ENCODE measurements around the gene MUTYH.
"Not testable (repeated sequence)": the region's sequence is repeated elsewhere in the genome, so short reads cannot be mapped to it uniquely, and the experiment has no call there.

MUTYH gene

GRCh38 chr1:45297666-45298356 is 42.4 kb downstream of the MUTYH start:
- H3K27me3 ChIP-seq (ENCODE audit: control insufficient read depth in 1 of 2, insufficient read depth in 1 of 2, low read length in 2 of 2): no peaks in the 10 kb centered on the region
- H3K4me3 ChIP-seq (ENCODE audit: insufficient read depth in 1 of 2, low read depth in 1 of 2, low read length in 2 of 2): no peak overlapping the region
- H3K4me1 ChIP-seq (ENCODE audit: control insufficient read depth, insufficient read depth, low read depth, low read length): peaks cover 2% of the 10 kb centered on the region
- no peak overlapping the region for H3K14ac ChIP-seq (ENCODE audit: low read length in 2 of 2)
- no peak overlapping the region for H2AFZ ChIP-seq (ENCODE audit: low read depth, low read length)
- H2BK120ac ChIP-seq (ENCODE audit: low read depth, low read length): no peak overlapping the region
- H3K79me1 ChIP-seq (replicated peaks; ENCODE audit: low read length, poor library complexity, severe bottlenecking): no peaks in the 10 kb centered on the region
- H2BK15ac ChIP-seq (ENCODE audit: low read depth, poor library complexity, severe bottlenecking): no peak overlapping the region
- no peak overlapping the region for H3K18ac ChIP-seq (ENCODE audit: low read depth in 1 of 2, low read length in 2 of 2)
- no peak overlapping the region for H3K23ac ChIP-seq (ENCODE audit: low read length in 2 of 2)
- no peak overlapping the region for H3K27ac ChIP-seq (ENCODE audit: low read length, poor library complexity, severe bottlenecking)
- no peak for DNase-seq
- H2AK5ac ChIP-seq (ENCODE audit: low read length, severe bottlenecking): no peak overlapping the region
- H3K4ac ChIP-seq (ENCODE audit: low read depth in 1 of 2, low read length in 2 of 2): no peak overlapping the region
- no peaks in the 10 kb centered on the region for H3K36me3 ChIP-seq (ENCODE audit: control insufficient read depth in 1 of 2, insufficient read depth in 2 of 2, low read depth in 1 of 2, low read length in 2 of 2)
- H2BK5ac ChIP-seq (ENCODE audit: low read depth, low read length, poor library complexity, severe bottlenecking): no peak overlapping the region
- 89% methylated on average over 6 of the region's 8 CpGs for WGBS
- no peak overlapping the region for H2BK12ac ChIP-seq (ENCODE audit: low read length in 2 of 2)
- H3K9me3 ChIP-seq (ENCODE audit: control insufficient read depth, low read length): no peaks in the 10 kb centered on the region
- no peak overlapping the region for H4K91ac ChIP-seq (ENCODE audit: low read length)
- H4K8ac ChIP-seq (ENCODE audit: low read length): no peak overlapping the region
- no peak overlapping the region for H3K9ac ChIP-seq (ENCODE audit: low read length)
- no peak overlapping the region for H3K4me2 ChIP-seq (ENCODE audit: low read length, poor library complexity, severe bottlenecking)

GRCh38 chr1:45291716-45292115 is 48.5 kb downstream of the MUTYH start:
- Histone ChIP-seq H3K4me1 (ENCODE audit: control insufficient read depth, insufficient read depth, low read depth, low read length) (no peaks in the 10 kb centered on the region), H3K9ac (ENCODE audit: low read length) (no peak overlapping the region), H2BK5ac (ENCODE audit: low read depth, low read length, poor library complexity, severe bottlenecking) (no peak overlapping the region), H2AK5ac (ENCODE audit: low read length, severe bottlenecking) (no peak overlapping the region), H4K91ac (ENCODE audit: low read length) (no peak overlapping the region), H2BK120ac (ENCODE audit: low read depth, low read length) (no peak overlapping the region), H3K9me3 (ENCODE audit: control insufficient read depth, low read length) (no peaks in the 10 kb centered on the region), H3K79me1 (replicated peaks; ENCODE audit: low read length, poor library complexity, severe bottlenecking) (no peaks in the 10 kb centered on the region), H3K18ac (ENCODE audit: low read depth in 1 of 2, low read length in 2 of 2) (no peak overlapping the region), H4K8ac (ENCODE audit: low read length) (no peak overlapping the region), H3K23ac (ENCODE audit: low read length in 2 of 2) (no peak overlapping the region), H2AFZ (ENCODE audit: low read depth, low read length) (no peak overlapping the region), H3K27me3 (ENCODE audit: control insufficient read depth in 1 of 2, insufficient read depth in 1 of 2, low read length in 2 of 2) (no peaks in the 10 kb centered on the region), H3K14ac (ENCODE audit: low read length in 2 of 2) (no peak overlapping the region), H3K36me3 (ENCODE audit: control insufficient read depth in 1 of 2, insufficient read depth in 2 of 2, low read depth in 1 of 2, low read length in 2 of 2) (no peaks in the 10 kb centered on the region), H3K4me3 (ENCODE audit: insufficient read depth in 1 of 2, low read depth in 1 of 2, low read length in 2 of 2) (no peak overlapping the region), H3K4ac (ENCODE audit: low read depth in 1 of 2, low read length in 2 of 2) (no peak overlapping the region), H3K27ac (ENCODE audit: low read length, poor library complexity, severe bottlenecking) (no peak overlapping the region), H3K4me2 (ENCODE audit: low read length, poor library complexity, severe bottlenecking) (no peak overlapping the region), H2BK12ac (ENCODE audit: low read length in 2 of 2) (no peak overlapping the region), H2BK15ac (ENCODE audit: low read depth, poor library complexity, severe bottlenecking) (no peak overlapping the region)
- 84% methylated on average over 2 of the region's 2 CpGs for WGBS
- no peak for DNase-seq

- H3K14ac ChIP-seq (ENCODE audit: low read length in 2 of 2); H2AK5ac ChIP-seq (ENCODE audit: low read length, severe bottlenecking); H3K36me3 ChIP-seq (ENCODE audit: control insufficient read depth in 1 of 2, insufficient read depth in 2 of 2, low read depth in 1 of 2, low read length in 2 of 2); H3K79me1 ChIP-seq (replicated peaks; ENCODE audit: low read length, poor library complexity, severe bottlenecking); H3K4me1 ChIP-seq (ENCODE audit: control insufficient read depth, insufficient read depth, low read depth, low read length); H3K4ac ChIP-seq (ENCODE audit: low read depth in 1 of 2, low read length in 2 of 2); H2BK120ac ChIP-seq (ENCODE audit: low read depth, low read length); H3K4me3 ChIP-seq (ENCODE audit: insufficient read depth in 1 of 2, low read depth in 1 of 2, low read length in 2 of 2); H3K9ac ChIP-seq (ENCODE audit: low read length); H4K91ac ChIP-seq (ENCODE audit: low read length); H3K27me3 ChIP-seq (ENCODE audit: control insufficient read depth in 1 of 2, insufficient read depth in 1 of 2, low read length in 2 of 2); H3K23ac ChIP-seq (ENCODE audit: low read length in 2 of 2); H2BK15ac ChIP-seq (ENCODE audit: low read depth, poor library complexity, severe bottlenecking); H3K4me2 ChIP-seq (ENCODE audit: low read length, poor library complexity, severe bottlenecking); H3K9me3 ChIP-seq (ENCODE audit: control insufficient read depth, low read length); H2AFZ ChIP-seq (ENCODE audit: low read depth, low read length); H3K18ac ChIP-seq (ENCODE audit: low read depth in 1 of 2, low read length in 2 of 2); H2BK5ac ChIP-seq (ENCODE audit: low read depth, low read length, poor library complexity, severe bottlenecking); H3K27ac ChIP-seq (ENCODE audit: low read length, poor library complexity, severe bottlenecking); DNase-seq; H2BK12ac ChIP-seq (ENCODE audit: low read length in 2 of 2); H4K8ac ChIP-seq (ENCODE audit: low read length): not testable (repeated sequence)
- 86% methylated on average over 6 of the region's 6 CpGs for WGBS
Observed at GRCh38 chr1:45291002-45291401, 49.2 kb downstream of the MUTYH start.

- DNase-seq; H4K91ac ChIP-seq (ENCODE audit: low read length); H2BK5ac ChIP-seq (ENCODE audit: low read depth, low read length, poor library complexity, severe bottlenecking); H3K9ac ChIP-seq (ENCODE audit: low read length); H3K27me3 ChIP-seq (ENCODE audit: control insufficient read depth in 1 of 2, insufficient read depth in 1 of 2, low read length in 2 of 2); H2BK12ac ChIP-seq (ENCODE audit: low read length in 2 of 2); H2BK120ac ChIP-seq (ENCODE audit: low read depth, low read length); H3K27ac ChIP-seq (ENCODE audit: low read length, poor library complexity, severe bottlenecking); H3K4me3 ChIP-seq (ENCODE audit: insufficient read depth in 1 of 2, low read depth in 1 of 2, low read length in 2 of 2); H3K79me1 ChIP-seq (replicated peaks; ENCODE audit: low read length, poor library complexity, severe bottlenecking); H3K36me3 ChIP-seq (ENCODE audit: control insufficient read depth in 1 of 2, insufficient read depth in 2 of 2, low read depth in 1 of 2, low read length in 2 of 2); H3K4me1 ChIP-seq (ENCODE audit: control insufficient read depth, insufficient read depth, low read depth, low read length); H4K8ac ChIP-seq (ENCODE audit: low read length); H3K23ac ChIP-seq (ENCODE audit: low read length in 2 of 2); H3K9me3 ChIP-seq (ENCODE audit: control insufficient read depth, low read length); H2AK5ac ChIP-seq (ENCODE audit: low read length, severe bottlenecking); H3K4me2 ChIP-seq (ENCODE audit: low read length, poor library complexity, severe bottlenecking); H3K14ac ChIP-seq (ENCODE audit: low read length in 2 of 2); H3K18ac ChIP-seq (ENCODE audit: low read depth in 1 of 2, low read length in 2 of 2); H3K4ac ChIP-seq (ENCODE audit: low read depth in 1 of 2, low read length in 2 of 2); H2AFZ ChIP-seq (ENCODE audit: low read depth, low read length); H2BK15ac ChIP-seq (ENCODE audit: low read depth, poor library complexity, severe bottlenecking): not testable (repeated sequence)
- no CpG with 5 or more reads among the region's 3 CpGs for WGBS
Observed at GRCh38 chr1:45286521-45286920, 53.7 kb downstream of the MUTYH start.

Measured in mesenchymal stem cell (in vitro differentiated cells and primary cell).